OCI-LY7 (cell line): ENCODE data around the gene ATRAID.

Experiments
- CTCF ChIP-seq: fragments of 200-600 bp; sonication (generic); conservative IDR thresholded peaks from 2 replicates; pipeline ENCODE4 v1.5.1; 2014; ENCODE audit warnings: mild to moderate bottlenecking, antibody characterized with exemption, low read length, moderate library complexity, mixed read lengths
- EZH2phosphoT487 ChIP-seq: fragments of 200-600 bp; sonication (generic); IDR thresholded peaks from 2 replicates; pipeline ENCODE4 v1.6.1; 2018; ENCODE audit warnings: low read depth, borderline replicate concordance, mild to moderate bottlenecking, mixed run types, antibody characterized with exemption, low read length, moderate library complexity, mixed read lengths

GRCh38 chr2:27249159-27249890 lies 37.5 kb downstream of the ATRAID start:
- TF ChIP-seq EZH2phosphoT487 (no peak), CTCF (no peak)
